HCT116 (cell line): Measurements from ENCODE around the gene TFF2. TPM values are rescaled to one million over a fixed set of nuclear protein-coding genes. Genes with fewer than 3 reads are reported as not detected.

ENCODE experiments used
- ATAC-seq: fragments of 200-7000 bp; cut with Tn5 transposase; 2 replicates; pipeline ENCODE4 v1.9.1; 2020; ENCODE audit warnings: mild to moderate bottlenecking, moderate library complexity
- BruUV-seq: library from RNA; stranded (reverse); fragments of 400-500 nt; replicated peaks from 2 replicates; lab custom pipeline; 2021; lab: Mats Ljungman, UMichigan
- CTCF ChIA-PET: fragments of 300-600 bp; sonication (Branson Sonifier 250); formaldehyde crosslinking; loops from one replicate; lab custom pipeline; 2021; ENCODE audit warnings: antibody characterized with exemption; lab: Charles Lee
- POLR2A ChIA-PET: fragments of 300-600, 350-600 bp; sonication (Branson Sonifier 250); formaldehyde crosslinking; loops from one replicate; lab custom pipeline; 2021; ENCODE audit warnings: antibody characterized with exemption; lab: Charles Lee
- RAD21 ChIA-PET, 2 experiments: fragments of 300-600 bp; sonication (Branson Sonifier 250); formaldehyde crosslinking; loops; one replicate each; lab custom pipeline; 2023; ENCODE audit warnings: low total read pairs in 2 of 2; ENCODE audit not compliant: uncharacterized antibody in 2 of 2, unreplicated experiment in 2 of 2, low non-redundant PET in 1 of 2; lab: Charles Lee
- DNase-seq: peaks from one replicate; pipeline ENCODE4 v3.0.0-alpha.2; 2010; ENCODE audit warnings: low read depth, low spot score
- H2AFZ ChIP-seq: fragments of 200-600 bp; shearing (Covaris generic), sonication (generic); 2 replicates; pipeline ENCODE4 v1.6.1; 2017; ENCODE audit warnings: low read depth, mixed run types, mixed read lengths, antibody characterized with exemption, low read length; ENCODE audit not compliant: poor library complexity, severe bottlenecking
- H3K27ac ChIP-seq: 2 replicates; pipeline ENCODE4 v1.5.1; 2012; ENCODE audit warnings: low read depth, low read length
- H3K27me3 ChIP-seq: fragments of 200-600 bp; sonication (generic); 2 replicates; pipeline ENCODE4 v1.6.1; 2016; ENCODE audit warnings: mixed run types, low read length, mixed read lengths; ENCODE audit not compliant: insufficient read depth
- H3K36me3 ChIP-seq, 2 experiments: fragments of 200-500 bp in 1 of 2; fragments of 200-600 bp in 1 of 2; sonication (Bioruptor generic) in 1 of 2; sonication (generic) in 1 of 2; 2 replicates each; pipeline versions ENCODE4 v1.5.1 to v1.6.1; 2014 to 2016; ENCODE audit warnings: low read length in 2 of 2, inconsistent platforms in 1 of 2, mixed read lengths in 1 of 2, mixed run types in 1 of 2; ENCODE audit not compliant: insufficient read depth in 2 of 2, control insufficient read depth in 1 of 2
- H3K4me1 ChIP-seq, 2 experiments: fragments of 200-600 bp in 1 of 2; sonication (generic) in 1 of 2; 2 replicates each; pipeline versions ENCODE4 v1.5.1 to v1.6.1; 2012 to 2017; ENCODE audit warnings: low read length in 2 of 2, inconsistent platforms in 1 of 2, mild to moderate bottlenecking in 1 of 2, mixed read lengths in 1 of 2, mixed run types in 1 of 2, moderate library complexity in 1 of 2; ENCODE audit not compliant: insufficient read depth in 2 of 2, control insufficient read depth in 1 of 2
- H3K4me2 ChIP-seq: fragments of 200-600 bp; sonication (generic); 2 replicates; pipeline ENCODE4 v1.6.1; 2017; ENCODE audit warnings: mixed run types, low read length, mixed read lengths
- H3K4me3 ChIP-seq, 2 experiments: fragments of 200-600 bp in 1 of 2; sonication (generic) in 1 of 2; replicated peaks in 1 of 2; 2 replicates each; pipeline ENCODE4 v1.5.1; 2011 to 2016; ENCODE audit warnings: low read length in 2 of 2, control low read depth in 1 of 2, low read depth in 1 of 2, mild to moderate bottlenecking in 1 of 2, mixed read lengths in 1 of 2, mixed run types in 1 of 2
- H3K79me2 ChIP-seq: fragments of 200-600 bp; sonication (generic); 2 replicates; pipeline ENCODE4 v1.6.1; 2017; ENCODE audit warnings: mild to moderate bottlenecking, mixed run types, low read length, moderate library complexity, mixed read lengths; ENCODE audit not compliant: insufficient read depth
- H3K9ac ChIP-seq: fragments of 200-600 bp; sonication (generic); 2 replicates; pipeline ENCODE4 v1.6.1; 2016; ENCODE audit warnings: low read length, mixed read lengths
- H3K9me2 ChIP-seq: fragments of 200-600 bp; sonication (generic), shearing (Covaris generic); 2 replicates; pipeline ENCODE4 v1.6.1; 2017; ENCODE audit warnings: mixed run types, mild to moderate bottlenecking, moderate library complexity; ENCODE audit not compliant: insufficient read depth
- H3K9me3 ChIP-seq, 2 experiments: fragments of 200-500 bp in 1 of 2; fragments of 200-600 bp in 1 of 2; sonication (Bioruptor generic) in 1 of 2; sonication (generic) in 1 of 2; 2 replicates each; pipeline ENCODE4 v1.6.1; 2014 to 2017; ENCODE audit warnings: low read length in 2 of 2, mixed read lengths in 2 of 2, inconsistent platforms in 1 of 2, low read depth in 1 of 2, mild to moderate bottlenecking in 1 of 2, mixed run types in 1 of 2, moderate library complexity in 1 of 2; ENCODE audit not compliant: control insufficient read depth in 1 of 2, insufficient read depth in 1 of 2
- H4K20me1 ChIP-seq: fragments of 200-600 bp; sonication (generic), shearing (Covaris generic); 2 replicates; pipeline ENCODE4 v1.6.1; 2017; ENCODE audit warnings: mixed run types, mild to moderate bottlenecking, moderate library complexity; ENCODE audit not compliant: insufficient read depth
- CTCF ChIP-seq, 3 experiments: fragments of 200-600 bp in 1 of 3; sonication (generic) in 1 of 3; IDR thresholded peaks in 2 of 3; conservative IDR thresholded peaks in 1 of 3; 2 replicates each; pipeline ENCODE4 v1.5.1; 2012 to 2017; ENCODE audit warnings: low read depth in 2 of 3, low read length in 2 of 3, antibody characterized with exemption in 1 of 3, borderline replicate concordance in 1 of 3, control low read depth in 1 of 3, mild to moderate bottlenecking in 1 of 3, mixed read lengths in 1 of 3, mixed run types in 1 of 3, moderate library complexity in 1 of 3; ENCODE audit not compliant: insufficient read depth in 1 of 3
- EGR1 ChIP-seq: IDR thresholded peaks from 2 replicates; pipeline ENCODE4 v1.6.1; 2012; ENCODE audit warnings: low read depth
- EZH2 ChIP-seq: fragments of 200-600 bp; sonication (generic); IDR thresholded peaks from 2 replicates; pipeline ENCODE4 v1.6.1; 2017; ENCODE audit warnings: antibody characterized with exemption, mixed run types
- SIN3A ChIP-seq: IDR thresholded peaks from 2 replicates; pipeline ENCODE4 v1.6.1; 2012; ENCODE audit warnings: low read depth
- SRF ChIP-seq: IDR thresholded peaks from 2 replicates; pipeline ENCODE4 v1.6.1; 2012; ENCODE audit warnings: low read depth
- YY1 ChIP-seq: IDR thresholded peaks from 2 replicates; pipeline ENCODE4 v1.6.1; 2011; ENCODE audit warnings: low read length, low read depth, moderate library complexity, mild to moderate bottlenecking; ENCODE audit not compliant: insufficient replicate concordance; ENCODE audit errors: extremely low read depth
- intact Hi-C: fragments of 100-400 bp; cut with micrococcal nuclease; formaldehyde crosslinking; loops from 2 replicates; pipeline ENCODE4 v1.10.0; 2022
- total RNA-seq: library from RNA; stranded (reverse); gene quantifications from one replicate; pipeline ENCODE4 v1.2.1, GENCODE V29; 2021; ENCODE audit not compliant: unreplicated experiment
- TF ChIP-seq, protein P1 (sequence below): IDR thresholded peaks from 2 replicates; pipeline ENCODE4 v1.6.1; 2012

The TFF2 gene
- total RNA-seq, 1 experiment from 2014 or later: not detected

- ChIA-PET RAD21 (interaction anchor here in 1 of 2 experiments (0.6 kb wide), 1 partner anchor 63 kb away, joined by 3 read pairs; no protein-coding TSS in a partner anchor), POLR2A (no interaction called here), CTCF (interaction anchor here (0.9 to 1.4 kb wide), 2 partner anchors 11 to 19 kb away, joined by 3 read pairs; no protein-coding TSS in a partner anchor)
- Histone ChIP-seq H3K4me1 (no peaks in the 10 kb centered on the region), H3K9ac (no peak overlapping the region), H3K79me2 (no peaks in the 10 kb centered on the region), H3K9me3 (no peaks in the 10 kb centered on the region), H3K9me2 (no peaks in the 10 kb centered on the region), H3K4me2 (no peak overlapping the region), H2AFZ (no peak overlapping the region), H3K27me3 (no peaks in the 10 kb centered on the region), H3K27ac (no peak overlapping the region), H4K20me1 (no peaks in the 10 kb centered on the region), H3K4me3 (no peak overlapping the region)
- BruUV-seq: no TSS peak
- ATAC-seq: no peak
- no peak for DNase-seq
- intact Hi-C loops: no loop called here
- TF ChIP-seq EZH2 (no peak), CTCF (IDR thresholded peaks at IDR 0.05 in 2 of 3, conservative IDR thresholded peaks at IDR 0.05 in 1 of 3; ENCODE audit: borderline replicate concordance in 1 of 3, insufficient read depth in 1 of 3, low read depth in 2 of 3, low read length in 2 of 3) (no peak), YY1 (no peak), SRF (no peak), EGR1 (no peak), SIN3A (no peak)
- TF ChIP-seq, protein P1, sequence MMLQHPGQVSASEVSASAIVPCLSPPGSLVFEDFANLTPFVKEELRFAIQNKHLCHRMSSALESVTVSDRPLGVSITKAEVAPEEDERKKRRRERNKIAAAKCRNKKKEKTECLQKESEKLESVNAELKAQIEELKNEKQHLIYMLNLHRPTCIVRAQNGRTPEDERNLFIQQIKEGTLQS: no peak
- TF ChIP-seq, all 23 proteins: peak for 0
- H3K36me3 ChIP-seq: no peaks in the 10 kb centered on the region
These were observed 49.7 kb upstream of the TFF2 start for GRCh38 chr21:42400525-42400924.
